22Rv1 (cell line): Measurements from ENCODE around the gene PRSS8.
"Not testable (repeated sequence)": the region's sequence is repeated elsewhere in the genome, so short reads cannot be mapped to it uniquely, and the experiment has no call there.

ENCODE experiments used
- H3K27ac ChIP-seq: fragments of 450-650 bp; 2 replicates; pipeline ENCODE4 v1.5.1; 2017
- ZFX ChIP-seq: fragments of 450-650 bp; IDR thresholded peaks from 2 replicates; pipeline ENCODE4 v1.6.1; 2017; ENCODE audit warnings: antibody characterized with exemption, borderline replicate concordance
- TF ChIP-seq, protein P1 (sequence below): fragments of 450-650 bp; IDR thresholded peaks from 2 replicates; pipeline ENCODE4 v1.5.1; 2017; ENCODE audit warnings: mild to moderate bottlenecking

Gene PRSS8

DNA sequence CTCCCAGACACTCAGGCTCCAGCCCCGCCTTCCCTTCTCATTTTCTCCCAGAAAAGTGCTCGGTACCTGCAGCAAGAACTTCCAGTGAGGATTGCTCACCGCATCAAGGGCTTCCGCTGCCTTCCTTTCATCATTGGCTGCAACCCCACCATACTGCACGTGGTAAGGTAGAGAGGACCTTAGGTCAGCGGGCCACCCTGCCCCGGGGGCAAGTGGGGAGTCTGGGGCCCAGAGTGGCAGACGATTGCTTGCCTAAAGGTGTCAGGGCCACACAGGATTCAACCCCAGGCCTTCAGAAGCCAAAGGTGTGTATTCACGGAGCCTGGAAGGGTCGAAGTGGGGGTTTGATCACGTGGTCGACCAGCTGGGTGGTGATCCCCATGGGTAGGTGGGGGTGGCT, 25.9 kb downstream of the PRSS8 start:
- H3K27ac ChIP-seq: 0 out of 2 replicates have a peak overlapping the region, but pooled peaks have one; percentile 69
- TF ChIP-seq ZFX: no peak
- TF ChIP-seq, protein P1, sequence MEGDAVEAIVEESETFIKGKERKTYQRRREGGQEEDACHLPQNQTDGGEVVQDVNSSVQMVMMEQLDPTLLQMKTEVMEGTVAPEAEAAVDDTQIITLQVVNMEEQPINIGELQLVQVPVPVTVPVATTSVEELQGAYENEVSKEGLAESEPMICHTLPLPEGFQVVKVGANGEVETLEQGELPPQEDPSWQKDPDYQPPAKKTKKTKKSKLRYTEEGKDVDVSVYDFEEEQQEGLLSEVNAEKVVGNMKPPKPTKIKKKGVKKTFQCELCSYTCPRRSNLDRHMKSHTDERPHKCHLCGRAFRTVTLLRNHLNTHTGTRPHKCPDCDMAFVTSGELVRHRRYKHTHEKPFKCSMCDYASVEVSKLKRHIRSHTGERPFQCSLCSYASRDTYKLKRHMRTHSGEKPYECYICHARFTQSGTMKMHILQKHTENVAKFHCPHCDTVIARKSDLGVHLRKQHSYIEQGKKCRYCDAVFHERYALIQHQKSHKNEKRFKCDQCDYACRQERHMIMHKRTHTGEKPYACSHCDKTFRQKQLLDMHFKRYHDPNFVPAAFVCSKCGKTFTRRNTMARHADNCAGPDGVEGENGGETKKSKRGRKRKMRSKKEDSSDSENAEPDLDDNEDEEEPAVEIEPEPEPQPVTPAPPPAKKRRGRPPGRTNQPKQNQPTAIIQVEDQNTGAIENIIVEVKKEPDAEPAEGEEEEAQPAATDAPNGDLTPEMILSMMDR: no peak

DNA sequence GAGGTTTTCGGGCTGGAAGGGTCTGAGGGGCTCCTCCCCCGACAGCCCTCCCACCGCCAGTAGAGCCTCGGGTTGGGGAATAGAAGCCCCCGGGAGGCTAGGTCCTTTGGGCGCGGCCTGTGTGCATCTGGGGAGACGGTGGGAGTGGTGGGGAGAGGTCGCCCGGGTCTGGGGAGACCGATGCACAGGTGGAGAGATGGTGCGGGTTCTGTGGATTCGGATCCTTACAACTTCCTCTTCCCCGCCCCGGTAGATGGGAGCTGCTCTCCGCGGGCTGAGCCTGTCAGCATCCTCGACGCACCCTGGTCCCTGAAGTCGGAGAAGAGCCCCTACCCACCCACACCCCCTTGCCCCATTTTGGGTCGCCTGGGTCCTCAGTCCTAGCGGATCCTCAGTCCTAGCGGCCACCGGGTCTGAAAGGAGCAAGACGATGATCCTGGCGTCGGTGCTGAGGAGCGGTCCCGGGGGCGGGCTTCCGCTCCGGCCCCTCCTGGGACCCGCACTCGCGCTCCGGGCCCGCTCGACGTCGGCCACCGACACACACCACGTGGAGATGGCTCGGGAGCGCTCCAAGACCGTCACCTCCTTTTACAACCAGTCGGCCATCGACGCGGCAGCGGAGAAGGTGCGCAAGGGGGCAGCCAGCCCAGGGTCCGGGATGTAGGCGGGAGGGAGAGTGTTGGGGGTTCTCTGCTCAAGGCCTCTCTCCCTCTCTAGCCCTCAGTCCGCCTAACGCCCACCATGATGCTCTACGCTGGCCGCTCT, 26.6 kb downstream of the PRSS8 start:
- TF ChIP-seq ZFX: no peak
- TF ChIP-seq, protein P1: no peak
- peak overlapping the region; percentile 69 for H3K27ac ChIP-seq

DNA sequence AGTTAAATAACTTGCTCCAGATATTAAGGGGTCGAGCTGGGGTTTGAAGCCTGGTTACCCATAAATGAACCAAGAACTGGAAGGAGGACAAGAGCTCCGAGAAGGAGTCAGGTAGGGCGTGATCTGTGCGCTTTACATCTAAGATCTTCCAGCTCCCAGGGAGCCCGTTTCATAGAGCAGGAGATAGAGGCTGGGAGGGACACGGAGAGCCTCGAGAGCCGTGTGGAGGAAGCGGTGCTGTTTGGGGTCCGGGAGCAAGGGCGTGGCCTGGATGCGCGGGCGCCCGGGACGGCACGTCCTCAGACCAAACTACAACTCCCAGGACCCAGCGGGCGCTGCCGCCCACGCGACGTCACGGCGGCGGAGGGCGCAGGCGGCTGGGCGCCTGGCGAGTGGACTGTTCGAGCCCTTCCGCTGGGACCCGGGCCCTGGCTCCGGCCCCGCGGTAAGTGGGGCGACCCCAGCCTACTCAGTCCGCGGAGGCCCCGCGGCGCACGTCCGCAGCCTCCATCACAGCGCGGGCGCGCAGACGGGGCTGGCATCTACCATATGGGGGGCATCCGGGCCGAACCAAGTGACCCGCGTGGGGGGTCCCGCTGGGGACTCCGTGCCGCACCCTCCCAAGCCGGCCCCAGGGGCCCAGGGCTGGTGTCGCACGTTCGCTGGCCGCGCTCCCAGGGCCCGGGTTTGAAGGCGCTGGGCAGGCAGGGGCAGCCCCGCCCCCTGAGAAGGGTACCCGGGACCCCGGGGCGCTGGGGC, 27.3 kb downstream of the PRSS8 start, which contains the start of gene BCKDK:
Gene BCKDK (plus strand): TSS at position 352 of the 759 bp plus-strand sequence. CDS start 838 bp downstream, outside the sequence.
- TF ChIP-seq, protein P1: no peak
- TF ChIP-seq ZFX: no peak
- H3K27ac ChIP-seq: peak within 1 kb of the TSS; percentile 69

DNA sequence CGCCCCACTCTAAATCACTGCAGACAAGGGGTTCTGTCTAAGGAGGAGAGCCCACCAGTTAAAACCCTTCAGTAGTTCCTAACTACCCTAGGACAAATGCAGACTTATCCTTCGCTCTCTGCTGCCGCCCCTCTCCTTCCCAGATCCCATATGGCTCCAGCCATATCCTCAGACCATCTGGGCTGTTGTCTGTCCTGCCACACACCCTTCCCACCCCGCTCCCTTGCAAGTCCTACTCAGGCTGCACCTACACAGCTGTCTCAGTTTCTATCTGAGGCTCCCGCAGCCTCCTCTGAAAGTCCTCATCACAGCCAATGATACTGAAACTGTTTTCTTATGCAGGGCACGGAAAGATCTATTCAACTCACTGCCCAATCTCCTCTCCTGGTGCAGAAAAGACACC, 28.1 kb downstream of the PRSS8 start:
- H3K27ac ChIP-seq: peak overlapping the region; percentile 69
- TF ChIP-seq, protein P1: no peak
- no peak for TF ChIP-seq ZFX

DNA sequence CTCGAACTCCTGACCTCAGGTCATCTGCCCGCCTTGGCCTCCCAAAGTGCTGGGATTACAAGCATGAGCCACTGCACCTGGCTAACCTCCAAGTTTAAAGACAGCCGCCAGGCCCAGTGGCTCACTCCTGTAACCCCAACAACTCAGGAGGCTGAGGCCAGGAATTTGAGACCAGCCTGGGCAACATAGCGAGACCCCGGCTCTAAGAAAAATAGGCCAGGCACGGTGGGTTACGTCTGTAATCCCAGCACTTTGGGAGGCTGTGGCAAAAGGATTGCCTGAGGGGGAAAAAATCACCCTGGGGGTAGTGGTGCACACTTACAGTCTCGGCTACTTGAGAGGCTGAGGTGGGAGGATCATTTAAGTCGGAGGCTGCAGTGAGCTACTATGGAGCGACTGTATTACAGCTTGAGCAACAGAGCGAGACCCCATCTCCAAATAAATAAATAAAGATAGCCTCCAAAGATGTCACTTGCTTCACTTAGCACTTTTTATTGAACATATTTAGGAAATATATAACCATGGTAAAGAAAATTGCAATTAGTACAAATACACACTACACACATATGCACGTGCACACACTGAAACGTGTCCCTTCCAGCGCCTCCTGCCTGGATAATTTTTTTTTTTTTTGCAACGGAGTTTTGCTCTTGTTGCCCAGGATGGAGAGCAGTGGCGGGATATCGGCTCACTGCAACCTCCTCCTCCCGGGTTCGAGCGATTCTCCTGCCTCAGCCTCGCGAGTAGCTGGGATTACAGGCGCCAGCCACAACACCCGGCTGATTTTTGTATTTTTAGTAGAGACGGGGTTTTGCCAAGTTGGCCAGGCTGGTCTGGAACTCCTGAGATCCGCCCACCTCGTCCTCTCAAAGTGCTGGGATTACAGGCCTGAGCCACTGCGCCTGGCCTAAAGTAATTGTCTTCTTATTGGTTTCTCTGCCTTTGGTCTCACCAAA, 28.7 kb downstream of the PRSS8 start:
- H3K27ac ChIP-seq: no peak overlapping the region
- TF ChIP-seq, protein P1: no peak
- no peak for TF ChIP-seq ZFX

DNA sequence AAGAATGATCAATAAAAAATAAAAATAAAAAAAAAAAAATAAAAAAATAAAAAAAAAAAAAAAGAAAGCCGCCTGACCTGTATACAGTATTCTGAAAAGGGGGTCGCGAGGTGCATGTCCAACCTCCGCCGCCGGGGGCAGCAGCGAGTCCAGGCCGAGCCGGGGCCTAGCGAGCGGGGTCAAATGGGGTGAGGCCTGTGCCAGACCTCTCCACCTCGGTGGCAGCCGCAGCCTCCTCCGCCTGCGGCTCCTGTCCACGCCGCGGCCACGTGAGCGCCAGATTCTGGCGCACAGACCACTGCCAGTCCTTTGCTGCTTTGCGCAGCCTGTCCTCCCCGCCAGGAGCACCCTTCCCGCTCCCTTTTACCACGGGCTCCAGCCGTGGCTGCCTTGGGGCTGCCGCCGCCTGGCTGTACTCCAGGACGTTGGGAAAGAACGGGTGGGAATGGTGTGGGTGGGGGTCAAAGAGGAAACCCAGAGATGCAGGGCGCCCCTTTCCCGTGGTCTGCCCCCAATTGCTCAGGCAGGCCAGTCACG, 29.8 kb downstream of the PRSS8 start:
- no peak overlapping the region for H3K27ac ChIP-seq
- TF ChIP-seq, protein P1: peak; percentile 98
- TF ChIP-seq ZFX: no peak

DNA sequence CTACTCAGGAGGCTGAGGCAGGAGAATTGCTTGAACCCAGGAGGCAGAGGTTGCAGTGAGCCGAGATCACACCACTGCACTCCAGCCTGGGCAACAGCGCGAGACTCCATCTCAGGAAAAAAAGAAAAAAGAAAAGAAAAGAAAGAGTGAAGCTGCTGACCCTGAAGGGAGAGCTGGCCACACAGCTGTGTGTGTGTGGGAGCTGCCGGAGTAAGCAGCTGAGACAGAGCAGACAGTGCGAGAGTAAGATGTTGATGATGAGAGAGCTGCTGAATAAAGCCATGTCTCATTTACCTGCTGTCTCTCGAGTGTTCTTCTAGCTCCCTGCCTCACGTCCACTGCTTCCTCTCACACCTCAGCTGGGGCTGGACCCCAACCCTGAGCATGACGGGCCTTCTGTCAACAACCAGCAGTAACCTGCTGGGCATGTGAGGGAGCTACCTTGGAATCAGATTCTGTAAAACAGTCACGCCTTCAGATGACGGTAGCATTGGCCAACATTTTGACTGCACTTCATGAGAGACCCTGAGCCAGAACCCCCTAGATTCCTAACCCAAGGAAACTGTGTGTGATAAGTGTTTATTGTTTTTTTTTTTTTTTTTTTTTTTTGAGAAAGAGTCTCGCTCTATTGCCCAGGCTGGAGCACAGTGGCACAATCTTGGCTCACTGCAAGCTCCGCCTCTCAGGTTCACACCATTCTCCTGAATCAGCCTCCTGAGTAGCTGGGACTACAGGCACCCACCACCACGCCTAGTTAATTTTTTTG, 34.5 kb downstream of the PRSS8 start:
- not testable (repeated sequence) for H3K27ac ChIP-seq
